Brain microvascular endothelial cell (primary cell): ENCODE measurements around the gene PLEKHO2.
"Not testable (repeated sequence)": the region's sequence is repeated elsewhere in the genome, so short reads cannot be mapped to it uniquely, and the experiment has no call there.

ENCODE experiments used
- DNase-seq: peaks from one replicate; pipeline ENCODE4 v3.0.0-alpha.2; 2020
- H3K27ac ChIP-seq: fragments of 250-450 bp; sonication (Bioruptor Pico); 2 replicates; pipeline ENCODE4 v1.5.1; 2020; ENCODE audit warnings: mild to moderate bottlenecking, moderate library complexity
- H3K27me3 ChIP-seq: fragments of 250-450 bp; sonication (Bioruptor Pico); replicated peaks from 2 replicates; pipeline ENCODE4 v1.5.1; 2020; ENCODE audit warnings: mild to moderate bottlenecking
- H3K36me3 ChIP-seq: fragments of 250-450 bp; sonication (Bioruptor Pico); replicated peaks from 2 replicates; pipeline ENCODE4 v1.5.1; 2020; ENCODE audit warnings: mild to moderate bottlenecking
- H3K4me3 ChIP-seq: 2 replicates; pipeline ENCODE4 v1.5.1; 2011; ENCODE audit warnings: low read depth, mild to moderate bottlenecking, control low read depth, low read length, moderate library complexity
- in situ Hi-C: cut with HindIII; loops from 2 replicates; pipeline ENCODE4 v1.10.0; 2017; ENCODE audit warnings: low sequenced_read_pairs, low pct_ligation_motif_present
- TF ChIP-seq, protein P1 (sequence below): IDR thresholded peaks from 2 replicates; pipeline ENCODE4 v1.5.1; 2011; ENCODE audit warnings: low read depth, mild to moderate bottlenecking, moderate library complexity, low read length, control low read depth, inconsistent platforms; ENCODE audit errors: missing control alignments

The PLEKHO2 gene

GRCh38 chr15:64841344-64842095 lies at the start of gene PLEKHO2:
TSS of gene PLEKHO2 (plus strand) at chr15:64841915. CDS start at chr15:64842017, 102 bp downstream.
- peak; percentile 89 for DNase-seq
- in situ Hi-C loops: no loop called here
- Histone ChIP-seq H3K27ac (peak within 1 kb of the TSS; percentile 69), H3K4me3 (peak within 1 kb of the TSS; percentile 69), H3K36me3 (no peaks in the 10 kb centered on the region), H3K27me3 (no peaks in the 10 kb centered on the region)
- TF ChIP-seq, protein P1, sequence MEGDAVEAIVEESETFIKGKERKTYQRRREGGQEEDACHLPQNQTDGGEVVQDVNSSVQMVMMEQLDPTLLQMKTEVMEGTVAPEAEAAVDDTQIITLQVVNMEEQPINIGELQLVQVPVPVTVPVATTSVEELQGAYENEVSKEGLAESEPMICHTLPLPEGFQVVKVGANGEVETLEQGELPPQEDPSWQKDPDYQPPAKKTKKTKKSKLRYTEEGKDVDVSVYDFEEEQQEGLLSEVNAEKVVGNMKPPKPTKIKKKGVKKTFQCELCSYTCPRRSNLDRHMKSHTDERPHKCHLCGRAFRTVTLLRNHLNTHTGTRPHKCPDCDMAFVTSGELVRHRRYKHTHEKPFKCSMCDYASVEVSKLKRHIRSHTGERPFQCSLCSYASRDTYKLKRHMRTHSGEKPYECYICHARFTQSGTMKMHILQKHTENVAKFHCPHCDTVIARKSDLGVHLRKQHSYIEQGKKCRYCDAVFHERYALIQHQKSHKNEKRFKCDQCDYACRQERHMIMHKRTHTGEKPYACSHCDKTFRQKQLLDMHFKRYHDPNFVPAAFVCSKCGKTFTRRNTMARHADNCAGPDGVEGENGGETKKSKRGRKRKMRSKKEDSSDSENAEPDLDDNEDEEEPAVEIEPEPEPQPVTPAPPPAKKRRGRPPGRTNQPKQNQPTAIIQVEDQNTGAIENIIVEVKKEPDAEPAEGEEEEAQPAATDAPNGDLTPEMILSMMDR: no peak

- Histone ChIP-seq H3K36me3 (no peaks in the 10 kb centered on the region), H3K27me3 (no peaks in the 10 kb centered on the region), H3K27ac (no peak overlapping the region), H3K4me3 (no peak overlapping the region)
- DNase-seq: no peak
- TF ChIP-seq, protein P1: no peak
- in situ Hi-C loops: no loop called here
Measured at GRCh38 chr15:64792282-64792681, 49.4 kb upstream of the PLEKHO2 start.

DNA sequence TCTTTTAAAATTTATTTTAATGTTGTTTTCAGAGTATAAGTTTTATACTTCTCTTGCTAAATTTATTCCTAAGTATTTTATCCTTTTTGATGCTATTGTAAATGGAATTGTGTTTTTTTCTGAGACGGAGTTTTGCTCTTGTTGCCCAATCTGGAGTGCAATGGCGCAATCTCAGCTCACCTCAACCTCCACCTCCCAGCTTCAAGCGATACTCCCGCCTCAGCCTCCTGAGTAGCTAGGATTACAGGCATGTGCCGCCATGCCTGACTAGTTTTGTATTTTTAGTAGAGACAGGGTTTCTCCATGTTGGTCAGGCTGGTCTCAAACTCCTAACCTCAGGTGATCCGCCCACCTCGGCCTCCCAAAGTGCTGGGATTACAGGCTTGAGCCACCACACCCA lies 46.4 kb upstream of the PLEKHO2 start:
- H3K27ac ChIP-seq, H3K27me3 ChIP-seq, H3K4me3 ChIP-seq, H3K36me3 ChIP-seq, in situ Hi-C loops, DNase-seq: not testable (repeated sequence)

GRCh38 chr15:64795921-64796320 lies 45.8 kb upstream of the PLEKHO2 start:
- DNase-seq, H3K4me3 ChIP-seq, H3K27ac ChIP-seq, H3K36me3 ChIP-seq, in situ Hi-C loops, H3K27me3 ChIP-seq: not testable (repeated sequence)

GRCh38 chr15:64798905-64799304 lies 42.8 kb upstream of the PLEKHO2 start:
- H3K36me3 ChIP-seq, H3K4me3 ChIP-seq, in situ Hi-C loops, H3K27me3 ChIP-seq, DNase-seq, H3K27ac ChIP-seq: not testable (repeated sequence)

DNA sequence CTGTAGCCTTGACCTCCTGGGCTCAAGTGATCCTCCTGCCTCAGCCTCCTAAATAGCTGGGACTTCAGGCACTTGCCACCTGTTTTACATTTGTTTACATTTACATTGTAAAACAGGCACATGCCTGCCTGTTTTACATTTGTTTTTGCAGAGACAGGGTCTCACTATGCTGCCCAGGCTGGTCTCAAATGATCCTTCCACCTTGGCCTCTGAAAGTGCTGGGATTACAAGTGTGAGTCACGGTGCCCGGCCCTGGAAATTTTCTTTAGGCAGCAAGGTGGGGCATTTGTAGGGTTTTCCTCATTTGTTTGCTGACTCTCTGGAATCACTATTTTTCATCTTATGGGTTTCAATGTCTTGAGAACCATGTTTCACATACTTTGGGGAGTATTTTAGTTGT lies 41.2 kb upstream of the PLEKHO2 start:
- no peak for DNase-seq
- TF ChIP-seq, protein P1: no peak
- in situ Hi-C loops: no loop called here
- Histone ChIP-seq H3K36me3 (no peaks in the 10 kb centered on the region), H3K4me3 (no peak overlapping the region), H3K27me3 (no peaks in the 10 kb centered on the region), H3K27ac (no peak overlapping the region)

DNA sequence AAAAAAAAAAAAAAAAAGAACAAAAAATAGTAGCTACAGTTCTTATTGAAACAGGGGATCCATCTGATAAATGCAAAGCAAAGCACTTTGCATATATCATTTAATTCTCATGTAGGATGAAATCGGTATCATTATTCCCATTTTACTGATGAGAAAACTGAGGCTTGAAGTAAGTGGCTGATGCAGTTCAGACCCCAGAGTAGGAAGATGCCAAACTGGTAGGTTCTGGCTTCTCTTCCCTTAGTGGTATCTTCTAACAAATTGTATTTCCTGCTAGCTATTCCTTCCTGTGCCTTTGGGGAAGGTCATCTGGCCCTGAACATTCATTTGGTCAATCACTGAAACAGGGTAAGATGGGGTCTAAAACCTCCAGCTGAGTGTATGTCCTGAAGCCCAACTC lies 38.2 kb upstream of the PLEKHO2 start:
- Histone ChIP-seq H3K4me3 (no peak overlapping the region), H3K27ac (no peak overlapping the region), H3K27me3 (no peaks in the 10 kb centered on the region), H3K36me3 (no peaks in the 10 kb centered on the region)
- in situ Hi-C loops: no loop called here
- no peak for DNase-seq
- TF ChIP-seq, protein P1: no peak
